Gastroesophageal sphincter (tissue), 4 donors: ENCODE results near the gene FHIT. TPM values are rescaled to one million over a fixed set of nuclear protein-coding genes. Genes with fewer than 3 reads are reported as not detected.

Source experiments
- ATAC-seq: fragments of 150-250 bp; one replicate; pipeline ENCODE4 v1.9.1; 2016; ENCODE audit warnings: mild to moderate bottlenecking, moderate library complexity
- H3K27ac ChIP-seq, 4 donors: fragments of 200-600 bp; sonication (generic) in 3 of 4; 1 replicate in 3 of 4; 2 replicates in 1 of 4; pipeline ENCODE4 v1.5.1; 2016 to 2019
- H3K27me3 ChIP-seq: fragments of 200-600 bp; sonication (generic); one replicate; pipeline ENCODE4 v1.5.1; 2019
- H3K36me3 ChIP-seq, 2 donors: fragments of 200-600 bp; sonication (generic); one replicate each; pipeline ENCODE4 v1.5.1; 2019; ENCODE audit warnings: control low read depth in 1 of 2
- H3K4me1 ChIP-seq, 3 donors: fragments of 200-600 bp; sonication (generic); 1 replicate in 2 of 3; 2 replicates in 1 of 3; pipeline ENCODE4 v1.5.1; 2016 to 2019; ENCODE audit warnings: control low read depth in 2 of 3
- H3K4me3 ChIP-seq, 2 donors: fragments of 200-600 bp; sonication (generic); one replicate each; pipeline ENCODE4 v1.5.1; 2019; ENCODE audit warnings: mild to moderate bottlenecking in 1 of 2, moderate library complexity in 1 of 2
- H3K9me3 ChIP-seq, 3 donors: fragments of 200-600 bp; sonication (generic); one replicate each; pipeline ENCODE4 v1.5.1; 2017 to 2019; ENCODE audit warnings: control low read depth in 2 of 3
- CTCF ChIP-seq, 4 experiments: fragments of 200-600 bp in 2 of 4; fragments of 450-650 bp in 2 of 4; sonication (generic) in 1 of 4; IDR thresholded peaks; one replicate each; pipeline ENCODE4 v1.5.1; 2017 to 2019; ENCODE audit warnings: antibody characterized with exemption in 4 of 4, mild to moderate bottlenecking in 2 of 4, moderate library complexity in 2 of 4
- EP300 ChIP-seq: sonication (generic); formaldehyde crosslinking; IDR thresholded peaks from one replicate; pipeline ENCODE4 v1.6.1; 2017; ENCODE audit warnings: antibody characterized with exemption, mild to moderate bottlenecking
- POLR2A ChIP-seq, 2 donors: fragments of 450-650 bp; IDR thresholded peaks; one replicate each; pipeline ENCODE4 v1.6.1; 2017; ENCODE audit warnings: antibody characterized with exemption in 2 of 2, mild to moderate bottlenecking in 2 of 2, moderate library complexity in 1 of 2
- POLR2AphosphoS5 ChIP-seq: sonication (generic); formaldehyde crosslinking; IDR thresholded peaks from one replicate; pipeline ENCODE4 v1.6.1; 2017; ENCODE audit warnings: antibody characterized with exemption
- WGBS, 2 donors: methylation state at CpG; one replicate each; pipeline ENCODE4 v1.1.5; 2018; ENCODE audit warnings: low coverage in 1 of 2; 5-methylcytosine and 5-hydroxymethylcytosine counted together
- total RNA-seq, 4 donors: library from RNA; depleted of rRNA; stranded (reverse); fragments of >200 nt; gene quantifications; one replicate each; pipeline ENCODE4 v1.1.0, GENCODE V29; 2016

FHIT gene
- total RNA-seq, 4 donors from 2014 or later = 1.4 to 7.3 (median 3.9) TPM

- no peak overlapping the region for H3K27ac ChIP-seq
- no peak for TF ChIP-seq POLR2A (IDR thresholded peaks at IDR 0.05)
- no peak for TF ChIP-seq EP300
- no peak for TF ChIP-seq CTCF (IDR thresholded peaks at IDR 0.05)
- WGBS, 2 donors = 80 to 90% methylated on average over 1 to 6 of the region's 17 CpGs
- no peaks in the 10 kb centered on the region for H3K9me3 ChIP-seq
- no peak overlapping the region for H3K4me3 ChIP-seq
- no peaks in the 10 kb centered on the region for H3K27me3 ChIP-seq
- peaks cover 0 to 6% (median 0%) of the 10 kb centered on the region in 3 donors for H3K4me1 ChIP-seq
- H3K36me3 ChIP-seq = no peaks in the 10 kb centered on the region
- no peak for ATAC-seq
Measured at GRCh38 chr3:61202086-61202485, 49.2 kb downstream of the FHIT start.

DNA sequence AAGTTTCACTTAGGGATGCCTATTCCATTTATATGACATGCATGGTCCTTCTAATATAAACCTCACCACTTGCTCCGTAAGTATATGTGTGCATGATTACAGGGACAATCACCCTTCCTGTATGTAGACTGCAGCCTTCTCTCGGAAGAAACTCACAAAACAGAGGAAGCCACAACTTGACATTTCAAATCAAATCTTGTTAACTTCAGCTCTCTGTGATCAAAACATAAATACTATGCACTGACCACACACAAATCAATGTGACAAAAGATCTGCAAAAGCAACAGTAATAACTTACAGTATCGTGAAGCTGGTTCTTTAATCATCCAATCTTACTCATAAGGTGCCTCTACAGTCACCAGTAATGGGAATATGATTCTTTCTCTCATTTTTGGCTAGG, 50.2 kb downstream of the FHIT start:
- Histone ChIP-seq H3K27me3 (no peaks in the 10 kb centered on the region), H3K4me3 (no peak overlapping the region), H3K4me1 (peaks cover 0 to 6% (median 0%) of the 10 kb centered on the region in 3 donors), H3K9me3 (no peaks in the 10 kb centered on the region), H3K36me3 (no peaks in the 10 kb centered on the region), H3K27ac (no peak overlapping the region)
- 74 to 76% methylated on average over 2 to 3 of the region's 3 CpGs for WGBS, 2 donors
- TF ChIP-seq EP300 = no peak
- no peak for TF ChIP-seq CTCF (IDR thresholded peaks at IDR 0.05)
- TF ChIP-seq POLR2AphosphoS5 = no peak
- TF ChIP-seq POLR2A (IDR thresholded peaks at IDR 0.05) = no peak
- no peak for ATAC-seq

DNA sequence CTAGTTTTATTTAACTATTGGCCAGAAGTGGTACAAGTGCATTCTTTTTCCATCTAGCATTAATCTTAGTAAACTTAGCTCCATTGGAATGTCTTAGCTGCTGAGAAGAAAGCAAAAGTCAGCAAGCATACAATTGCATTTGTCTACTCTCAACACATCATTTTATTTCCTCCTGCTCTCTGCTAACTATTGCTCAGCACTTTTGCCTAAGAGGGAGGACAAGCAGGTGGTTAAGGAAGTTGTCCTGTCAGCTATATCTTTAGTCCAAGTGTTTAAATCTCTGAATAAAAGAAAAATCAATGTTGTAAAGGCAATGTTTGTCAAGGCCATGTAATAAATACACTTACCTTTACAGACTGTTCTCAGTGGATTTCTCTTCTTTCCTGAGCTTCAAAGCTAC, 51.0 kb downstream of the FHIT start:
- Histone ChIP-seq H3K4me3 (no peak overlapping the region), H3K27me3 (no peaks in the 10 kb centered on the region), H3K9me3 (no peaks in the 10 kb centered on the region), H3K36me3 (no peaks in the 10 kb centered on the region), H3K4me1 (peaks cover 0 to 6% (median 0%) of the 10 kb centered on the region in 3 donors), H3K27ac (no peak overlapping the region)
- no peak for ATAC-seq
- TF ChIP-seq POLR2A (IDR thresholded peaks at IDR 0.05) = no peak
- TF ChIP-seq POLR2AphosphoS5 = no peak
- no peak for TF ChIP-seq EP300
- no peak for TF ChIP-seq CTCF (IDR thresholded peaks at IDR 0.05)

- no peak for TF ChIP-seq CTCF (IDR thresholded peaks at IDR 0.05)
- no peak for TF ChIP-seq POLR2A (IDR thresholded peaks at IDR 0.05)
- no peak for TF ChIP-seq POLR2AphosphoS5
- no peak for TF ChIP-seq EP300
- H3K4me3 ChIP-seq = no peak overlapping the region
- no peak overlapping the region for H3K27ac ChIP-seq
- 82 to 85% methylated on average over 2 of the region's 2 CpGs for WGBS, 2 donors
- no peaks in the 10 kb centered on the region for H3K27me3 ChIP-seq
- no peak for ATAC-seq
- H3K9me3 ChIP-seq = no peaks in the 10 kb centered on the region
- H3K4me1 ChIP-seq = peaks cover 0 to 6% (median 0%) of the 10 kb centered on the region in 3 donors
- H3K36me3 ChIP-seq = no peaks in the 10 kb centered on the region
Measured at GRCh38 chr3:61199843-61200242, 51.4 kb downstream of the FHIT start.

GRCh38 chr3:61194892-61195538, 56.2 kb downstream of the FHIT start:
- no peaks in the 10 kb centered on the region for H3K27me3 ChIP-seq
- H3K4me1 ChIP-seq = peaks cover 0 to 2% (median 0%) of the 10 kb centered on the region in 3 donors
- H3K4me3 ChIP-seq = no peak overlapping the region
- H3K27ac ChIP-seq = no peak overlapping the region
- no peaks in the 10 kb centered on the region for H3K36me3 ChIP-seq
- 67 to 89% methylated on average over 4 of the region's 4 CpGs for WGBS, 2 donors
- no peak for ATAC-seq
- H3K9me3 ChIP-seq = no peaks in the 10 kb centered on the region
- TF ChIP-seq POLR2AphosphoS5 (no peak), POLR2A (IDR thresholded peaks at IDR 0.05) (no peak), CTCF (IDR thresholded peaks at IDR 0.05) (no peak), EP300 (no peak)
